GM18867 (cell line): ENCODE data around the gene VPS50.
"Not testable (repeated sequence)": the region's sequence is repeated elsewhere in the genome, so short reads cannot be mapped to it uniquely, and the experiment has no call there.

Experiments
- ATAC-seq: cut with Tn5 transposase; IDR thresholded peaks from one replicate; pipeline ENCODE4 v1.9.1; 2021; ENCODE audit warnings: mild to moderate bottlenecking, moderate library complexity; ENCODE audit not compliant: unreplicated experiment

VPS50 gene

GRCh38 chr7:93331706-93332105 lies 99.5 kb downstream of the VPS50 start:
- no peak for ATAC-seq

DNA sequence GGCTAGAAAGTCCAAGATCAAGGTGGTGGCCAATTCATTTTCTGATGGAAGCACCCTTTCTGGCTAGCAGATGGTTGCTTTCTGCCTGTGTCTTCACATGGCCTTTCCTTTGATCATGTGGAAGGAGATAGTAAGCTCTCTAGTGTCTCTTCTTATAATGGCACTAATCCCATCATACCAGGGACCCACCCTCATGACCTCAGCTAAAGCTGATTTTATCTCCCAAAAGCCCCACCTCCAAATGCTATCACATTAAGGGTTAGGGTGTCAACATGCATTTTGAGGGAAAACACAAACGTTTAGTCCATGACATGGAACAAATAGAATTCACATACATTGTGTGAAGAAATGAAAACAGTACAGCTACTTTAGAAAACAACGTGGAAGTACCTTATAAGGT lies 100.0 kb downstream of the VPS50 start:
- ATAC-seq: no peak

- no peak for ATAC-seq
Measured at GRCh38 chr7:93337052-93337451, 104.9 kb downstream of the VPS50 start.

DNA sequence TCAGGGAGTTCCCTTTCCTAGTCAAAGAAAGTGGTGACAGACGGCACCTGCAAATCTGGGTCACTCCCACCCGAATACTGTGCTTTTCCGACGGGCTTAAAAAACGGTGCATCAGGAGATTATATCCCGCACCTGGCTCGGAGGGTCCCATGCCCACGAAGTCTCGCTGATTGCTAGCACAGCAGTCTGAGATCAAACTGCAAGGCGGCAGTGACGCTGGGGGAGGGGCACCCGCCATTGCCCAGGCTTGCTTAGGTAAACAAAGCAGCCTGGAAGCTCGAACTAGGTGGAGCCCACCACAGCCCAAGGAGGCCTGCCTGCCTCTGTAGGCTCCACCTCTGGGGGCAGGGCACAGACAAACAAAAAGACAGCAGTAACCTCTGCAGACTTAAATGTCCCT lies 110.0 kb downstream of the VPS50 start:
- not testable (repeated sequence) for ATAC-seq

GRCh38 chr7:93350338-93350737 lies 118.2 kb downstream of the VPS50 start:
- no peak for ATAC-seq

DNA sequence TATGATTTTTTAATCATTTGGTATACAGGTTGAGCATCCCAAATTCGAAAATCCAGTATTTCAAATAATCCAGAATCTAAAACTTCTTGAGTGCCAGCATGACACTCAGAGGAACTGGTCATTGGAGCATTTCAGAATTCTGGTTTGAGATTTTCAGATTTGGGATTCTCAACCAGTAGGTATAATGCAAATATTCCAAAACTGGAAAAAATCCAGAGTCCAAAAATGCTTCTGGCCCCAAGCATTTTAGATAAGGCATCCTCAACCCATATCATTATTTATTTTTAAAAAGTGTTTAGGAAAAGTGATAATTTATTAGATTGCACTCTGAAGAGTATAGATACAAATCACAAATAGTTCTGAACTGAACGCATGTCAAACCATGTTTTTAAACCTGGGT lies 120.7 kb downstream of the VPS50 start:
- no peak for ATAC-seq

- no peak for ATAC-seq
Measured at GRCh38 chr7:93354815-93355214, 122.6 kb downstream of the VPS50 start.

DNA sequence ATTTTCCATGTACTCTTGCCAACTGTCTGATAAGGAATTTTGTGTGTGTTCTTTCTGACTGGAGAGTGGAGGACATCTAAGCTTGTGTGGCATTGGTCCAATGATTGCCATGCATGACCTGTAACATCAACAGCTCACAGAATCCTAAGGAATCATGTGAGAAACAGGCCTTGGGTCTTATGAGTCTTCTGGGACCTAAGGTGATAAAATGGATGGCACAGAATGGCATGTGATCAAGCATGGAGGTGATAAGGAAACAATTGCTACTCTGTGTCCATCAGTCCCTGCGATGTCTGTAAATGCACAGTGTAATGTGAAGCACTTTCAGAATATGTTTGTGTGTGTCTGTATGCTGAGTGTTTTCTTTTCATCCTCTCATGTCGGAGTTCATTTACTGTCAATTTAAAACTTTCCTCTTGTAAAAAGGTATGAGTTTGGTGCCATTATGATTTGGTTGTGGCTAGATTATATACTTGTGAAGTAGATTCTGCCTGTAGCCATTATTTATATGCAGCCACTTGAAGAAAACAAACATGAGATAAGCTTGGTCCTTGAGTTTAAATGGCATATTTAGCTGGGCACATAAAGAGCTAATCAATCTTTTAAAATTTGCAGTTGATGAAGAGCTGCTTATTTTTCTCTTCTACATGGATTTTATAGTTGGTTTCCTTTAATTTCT lies 127.5 kb downstream of the VPS50 start:
- no peak for ATAC-seq

GRCh38 chr7:93361853-93362252 lies 129.7 kb downstream of the VPS50 start:
- ATAC-seq: no peak

DNA sequence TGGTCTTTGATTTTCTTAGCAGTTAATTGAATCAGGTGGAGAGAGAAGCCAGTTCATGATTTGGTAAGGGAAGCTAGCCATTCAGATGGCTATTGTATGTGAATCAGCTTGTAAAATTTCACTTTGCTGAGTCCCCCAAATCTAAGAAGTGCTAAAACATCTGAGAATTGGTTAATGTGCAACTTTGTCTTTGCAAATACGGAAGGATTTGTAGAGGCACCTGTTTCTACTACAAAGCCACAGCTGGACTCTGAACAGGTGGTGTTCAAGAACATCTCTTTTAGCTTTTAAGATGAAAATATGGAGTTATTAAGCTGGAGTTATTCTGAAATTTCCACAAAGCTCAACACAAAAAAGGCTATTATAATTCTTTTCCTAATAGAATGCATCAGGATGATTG lies 132.6 kb downstream of the VPS50 start:
- no peak for ATAC-seq

GRCh38 chr7:93365341-93365740 lies 133.2 kb downstream of the VPS50 start:
- no peak for ATAC-seq

- no peak for ATAC-seq
Measured at GRCh38 chr7:93366816-93367215, 134.7 kb downstream of the VPS50 start.

DNA sequence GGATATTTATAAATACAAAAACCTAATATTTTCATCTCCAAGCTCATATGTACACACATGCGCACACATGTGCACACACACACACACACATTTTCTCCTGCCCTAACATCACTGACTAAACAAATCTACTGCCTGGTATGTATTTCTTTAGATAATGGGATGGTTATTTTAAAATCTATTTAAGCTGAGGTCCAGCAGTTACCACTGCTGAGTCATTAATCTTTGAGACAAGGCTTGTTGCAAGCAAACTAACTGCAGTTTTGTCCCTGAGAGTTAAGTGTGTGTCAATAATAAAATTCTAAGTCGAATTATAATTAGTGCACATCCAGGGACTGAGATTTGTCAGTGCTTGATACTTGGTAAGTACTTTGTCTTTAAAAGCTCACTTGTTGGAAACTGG lies 135.1 kb downstream of the VPS50 start:
- no peak for ATAC-seq

- not testable (repeated sequence) for ATAC-seq
Measured at GRCh38 chr7:93370937-93371336, 138.8 kb downstream of the VPS50 start.

DNA sequence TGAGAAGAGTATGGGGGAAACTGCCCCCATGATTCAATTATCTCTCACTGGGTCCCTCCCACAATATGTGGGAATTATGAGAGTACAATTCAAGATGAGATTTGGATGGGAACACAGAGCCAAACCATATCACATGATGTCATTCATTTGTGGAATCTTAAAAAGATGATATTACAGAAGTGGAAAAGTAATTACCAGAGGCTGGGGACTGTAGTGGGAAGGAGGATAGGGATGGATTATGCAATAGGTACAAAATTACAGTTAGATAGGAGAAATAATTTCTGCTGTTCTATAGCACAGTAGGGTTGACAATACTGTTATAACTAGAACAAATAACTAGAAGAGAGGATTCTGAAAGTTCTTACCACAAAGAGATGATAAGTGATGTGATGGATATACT lies 141.4 kb downstream of the VPS50 start:
- ATAC-seq: no peak

GRCh38 chr7:93374345-93374940 lies 142.3 kb downstream of the VPS50 start:
- peak; percentile 75 for ATAC-seq

GRCh38 chr7:93375603-93376002 lies 143.4 kb downstream of the VPS50 start:
- ATAC-seq: peak; percentile 35

- peak; percentile 65 for ATAC-seq
Measured at GRCh38 chr7:93378131-93378760, 146.1 kb downstream of the VPS50 start.

DNA sequence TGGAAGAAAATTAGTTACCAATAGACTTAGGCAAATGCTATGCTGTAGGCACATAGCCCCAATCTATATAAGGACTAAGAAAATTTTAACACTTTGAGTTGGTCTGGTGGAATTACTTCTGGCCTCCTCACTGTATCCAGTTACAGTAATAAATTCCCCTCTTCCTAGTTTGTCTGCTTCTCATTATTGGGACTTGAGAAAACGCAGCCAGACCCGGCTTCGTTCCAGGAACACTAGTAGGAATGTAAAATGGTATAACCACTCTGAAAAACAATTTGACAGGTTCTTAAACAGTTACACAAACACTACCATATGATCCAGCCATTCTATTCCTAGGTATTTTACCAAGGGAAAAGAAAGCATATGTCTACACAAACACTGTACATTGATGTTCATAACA lies 150.2 kb downstream of the VPS50 start:
- ATAC-seq: no peak

DNA sequence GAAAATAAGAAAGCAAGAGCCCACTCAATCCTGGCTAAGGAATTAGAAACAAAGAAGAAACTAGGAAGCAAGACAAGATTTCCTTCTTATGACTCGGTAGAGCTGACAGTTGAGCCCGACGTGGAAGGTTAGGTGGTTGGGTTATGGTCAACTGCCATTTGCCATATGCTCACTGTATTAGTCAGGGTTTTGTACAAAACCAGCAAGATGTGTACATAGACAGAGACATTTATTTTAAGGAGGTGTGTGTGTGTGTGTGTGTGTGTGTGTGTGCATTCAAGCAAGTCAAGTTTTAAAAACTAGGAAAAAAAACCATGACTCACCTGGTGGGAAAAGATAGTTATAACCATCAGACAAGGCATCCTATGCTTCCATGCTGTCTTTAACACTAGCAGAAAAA lies 158.5 kb downstream of the VPS50 start:
- ATAC-seq: no peak

- ATAC-seq: no peak
Measured at GRCh38 chr7:93392984-93393383, 160.8 kb downstream of the VPS50 start.

DNA sequence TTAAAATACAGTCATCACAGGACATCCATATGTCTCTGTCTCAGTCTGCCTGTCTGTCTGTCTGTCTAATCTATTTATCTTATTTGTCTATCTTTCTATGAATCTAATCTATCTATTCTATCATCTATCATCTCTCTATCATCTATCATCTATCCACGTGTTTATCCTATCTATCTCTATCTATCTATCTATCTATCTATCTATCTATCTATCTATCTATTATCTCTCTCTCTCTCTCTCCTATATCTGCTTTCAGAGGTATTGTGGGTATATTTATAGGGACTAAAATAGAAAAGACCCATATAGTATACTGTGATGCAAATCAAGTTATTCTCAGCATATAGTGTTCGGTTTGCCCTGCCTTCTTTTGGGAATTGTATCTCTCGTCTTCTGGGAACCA lies 167.5 kb downstream of the VPS50 start:
- no peak for ATAC-seq
